Measurements from ENCODE around the gene ZNF724.
"Not testable (repeated sequence)": the region's sequence is repeated elsewhere in the genome, so short reads cannot be mapped to it uniquely, and the experiment has no call there.

The ZNF724 gene

GRCh38 chr19:23255700-23256099 lies 5.5 kb upstream of the ZNF724 start:
- H4K20me1 ChIP-seq (ENCODE audit: control insufficient read depth, insufficient read depth, low read depth, low read length) = no peaks in the 10 kb centered on the region
- no peak overlapping the region for H3K27ac ChIP-seq (ENCODE audit: low read depth, low read length)
- no peak overlapping the region for H3K4me2 ChIP-seq (ENCODE audit: low read length)
- H3K4me1 ChIP-seq (ENCODE audit: control insufficient read depth, low read length) = peaks cover 3% of the 10 kb centered on the region; the same call in 1 of the 2 replicates
- TF ChIP-seq EZH2phosphoT487 (IDR thresholded peaks at IDR 0.05; ENCODE audit: borderline replicate concordance, low read length) = no peak
- H3K36me3 ChIP-seq (ENCODE audit: control insufficient read depth, low read length) = peaks cover 22% of the 10 kb centered on the region
- H3K79me2 ChIP-seq (ENCODE audit: control insufficient read depth, low read length) = no peaks in the 10 kb centered on the region
- no peaks in the 10 kb centered on the region for H3K27me3 ChIP-seq (ENCODE audit: control insufficient read depth, low read length)
- no peaks in the 10 kb centered on the region for H3K9me2 ChIP-seq (replicated peaks; ENCODE audit: control insufficient read depth, low read length)
- H3F3A ChIP-seq (ENCODE audit: control insufficient read depth, insufficient read depth) = no peaks in the 10 kb centered on the region
- no peak overlapping the region for H3K4me3 ChIP-seq (ENCODE audit: low read length)
- no peaks in the 10 kb centered on the region for H3K9me3 ChIP-seq (ENCODE audit: control insufficient read depth, insufficient read depth, low read length)

- H3F3A ChIP-seq (ENCODE audit: control insufficient read depth, insufficient read depth) = no peaks in the 10 kb centered on the region
- no peak overlapping the region for H3K4me2 ChIP-seq (ENCODE audit: low read length)
- H3K9me3 ChIP-seq (ENCODE audit: control insufficient read depth, insufficient read depth, low read length) = no peaks in the 10 kb centered on the region
- H3K27me3 ChIP-seq (ENCODE audit: control insufficient read depth, low read length) = no peaks in the 10 kb centered on the region
- H3K4me3 ChIP-seq (ENCODE audit: low read length) = no peak overlapping the region
- no peaks in the 10 kb centered on the region for H3K9me2 ChIP-seq (replicated peaks; ENCODE audit: control insufficient read depth, low read length)
- H3K4me1 ChIP-seq (ENCODE audit: control insufficient read depth, low read length) = peaks cover 3% of the 10 kb centered on the region; the same call in 1 of the 2 replicates
- peaks cover 16% of the 10 kb centered on the region for H3K36me3 ChIP-seq (ENCODE audit: control insufficient read depth, low read length)
- H3K79me2 ChIP-seq (ENCODE audit: control insufficient read depth, low read length) = peaks cover 8% of the 10 kb centered on the region
- H4K20me1 ChIP-seq (ENCODE audit: control insufficient read depth, insufficient read depth, low read depth, low read length) = no peaks in the 10 kb centered on the region
- no peak for TF ChIP-seq EZH2phosphoT487 (IDR thresholded peaks at IDR 0.05; ENCODE audit: borderline replicate concordance, low read length)
- TF ChIP-seq, protein P1, sequence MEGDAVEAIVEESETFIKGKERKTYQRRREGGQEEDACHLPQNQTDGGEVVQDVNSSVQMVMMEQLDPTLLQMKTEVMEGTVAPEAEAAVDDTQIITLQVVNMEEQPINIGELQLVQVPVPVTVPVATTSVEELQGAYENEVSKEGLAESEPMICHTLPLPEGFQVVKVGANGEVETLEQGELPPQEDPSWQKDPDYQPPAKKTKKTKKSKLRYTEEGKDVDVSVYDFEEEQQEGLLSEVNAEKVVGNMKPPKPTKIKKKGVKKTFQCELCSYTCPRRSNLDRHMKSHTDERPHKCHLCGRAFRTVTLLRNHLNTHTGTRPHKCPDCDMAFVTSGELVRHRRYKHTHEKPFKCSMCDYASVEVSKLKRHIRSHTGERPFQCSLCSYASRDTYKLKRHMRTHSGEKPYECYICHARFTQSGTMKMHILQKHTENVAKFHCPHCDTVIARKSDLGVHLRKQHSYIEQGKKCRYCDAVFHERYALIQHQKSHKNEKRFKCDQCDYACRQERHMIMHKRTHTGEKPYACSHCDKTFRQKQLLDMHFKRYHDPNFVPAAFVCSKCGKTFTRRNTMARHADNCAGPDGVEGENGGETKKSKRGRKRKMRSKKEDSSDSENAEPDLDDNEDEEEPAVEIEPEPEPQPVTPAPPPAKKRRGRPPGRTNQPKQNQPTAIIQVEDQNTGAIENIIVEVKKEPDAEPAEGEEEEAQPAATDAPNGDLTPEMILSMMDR (IDR thresholded peaks at IDR 0.05; ENCODE audit: low read depth, low read length, poor library complexity, severe bottlenecking) = no peak
- H3K27ac ChIP-seq (ENCODE audit: low read depth, low read length) = no peak overlapping the region
These were observed 4.1 kb upstream of the ZNF724 start for GRCh38 chr19:23254141-23254910.

- H3K9me2 ChIP-seq (replicated peaks; ENCODE audit: control insufficient read depth, low read length); H3F3A ChIP-seq (ENCODE audit: control insufficient read depth, insufficient read depth); H3K9me3 ChIP-seq (ENCODE audit: control insufficient read depth, insufficient read depth, low read length); H3K27ac ChIP-seq (ENCODE audit: low read depth, low read length); H3K4me2 ChIP-seq (ENCODE audit: low read length); H3K27me3 ChIP-seq (ENCODE audit: control insufficient read depth, low read length); H3K4me3 ChIP-seq (ENCODE audit: low read length); H4K20me1 ChIP-seq (ENCODE audit: control insufficient read depth, insufficient read depth, low read depth, low read length); H3K4me1 ChIP-seq (ENCODE audit: control insufficient read depth, low read length): not testable (repeated sequence)
- Histone ChIP-seq H3K36me3 (ENCODE audit: control insufficient read depth, low read length) (peaks cover 17% of the 10 kb centered on the region), H3K79me2 (ENCODE audit: control insufficient read depth, low read length) (peaks cover 19% of the 10 kb centered on the region)
These were observed 3.1 kb upstream of the ZNF724 start for GRCh38 chr19:23253256-23253655.

DNA sequence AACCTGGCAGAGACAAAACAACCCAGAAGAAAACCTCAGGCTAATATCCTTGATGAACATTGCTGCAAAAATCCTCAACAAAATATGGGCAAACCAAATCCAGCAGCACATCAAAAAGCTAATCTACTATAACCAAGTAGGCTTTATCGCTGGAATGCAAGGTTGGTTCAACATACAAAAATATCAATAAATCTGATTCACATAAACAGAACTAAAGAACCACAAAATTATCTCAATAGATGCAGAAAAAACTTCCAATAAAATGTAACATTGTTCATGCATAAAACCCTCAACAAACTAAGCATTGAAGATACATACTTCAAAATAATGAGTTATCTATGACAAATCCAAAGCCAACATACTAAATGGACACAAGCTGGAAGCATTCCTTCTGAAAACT lies 8.8 kb downstream of the ZNF724 start:
- peaks cover 87% of the 10 kb centered on the region for H3K79me2 ChIP-seq (ENCODE audit: control insufficient read depth, low read length)
- no peak overlapping the region for H3K4me2 ChIP-seq (ENCODE audit: low read length)
- no peaks in the 10 kb centered on the region for H3K9me2 ChIP-seq (replicated peaks; ENCODE audit: control insufficient read depth, low read length)
- TF ChIP-seq, protein P1 (IDR thresholded peaks at IDR 0.05; ENCODE audit: low read depth, low read length, poor library complexity, severe bottlenecking) = no peak
- H3K36me3 ChIP-seq (ENCODE audit: control insufficient read depth, low read length) = peaks cover 89% of the 10 kb centered on the region
- no peak overlapping the region for H3K4me3 ChIP-seq (ENCODE audit: low read length)
- no peaks in the 10 kb centered on the region for H3K4me1 ChIP-seq (ENCODE audit: control insufficient read depth, low read length)
- H3F3A ChIP-seq (ENCODE audit: control insufficient read depth, insufficient read depth) = peaks cover 2% of the 10 kb centered on the region; the same call in 1 of the 2 replicates
- peaks cover 52% of the 10 kb centered on the region for H3K9me3 ChIP-seq (ENCODE audit: control insufficient read depth, insufficient read depth, low read length)
- H4K20me1 ChIP-seq (ENCODE audit: control insufficient read depth, insufficient read depth, low read depth, low read length) = no peaks in the 10 kb centered on the region
- no peak overlapping the region for H3K27ac ChIP-seq (ENCODE audit: low read depth, low read length)
- no peaks in the 10 kb centered on the region for H3K27me3 ChIP-seq (ENCODE audit: control insufficient read depth, low read length)
